ENCODE measurements around the gene ORAI3. TPM values are rescaled to one million over a fixed set of nuclear protein-coding genes. Genes with fewer than 3 reads are reported as not detected.
A peak's percentile ranks its signal among the peaks of the same experiment; 100 is the strongest.

Gene ORAI3
- total RNA-seq, 4 donors from 2014 or later = 10.3 to 15.6 (median 12.5) TPM

DNA sequence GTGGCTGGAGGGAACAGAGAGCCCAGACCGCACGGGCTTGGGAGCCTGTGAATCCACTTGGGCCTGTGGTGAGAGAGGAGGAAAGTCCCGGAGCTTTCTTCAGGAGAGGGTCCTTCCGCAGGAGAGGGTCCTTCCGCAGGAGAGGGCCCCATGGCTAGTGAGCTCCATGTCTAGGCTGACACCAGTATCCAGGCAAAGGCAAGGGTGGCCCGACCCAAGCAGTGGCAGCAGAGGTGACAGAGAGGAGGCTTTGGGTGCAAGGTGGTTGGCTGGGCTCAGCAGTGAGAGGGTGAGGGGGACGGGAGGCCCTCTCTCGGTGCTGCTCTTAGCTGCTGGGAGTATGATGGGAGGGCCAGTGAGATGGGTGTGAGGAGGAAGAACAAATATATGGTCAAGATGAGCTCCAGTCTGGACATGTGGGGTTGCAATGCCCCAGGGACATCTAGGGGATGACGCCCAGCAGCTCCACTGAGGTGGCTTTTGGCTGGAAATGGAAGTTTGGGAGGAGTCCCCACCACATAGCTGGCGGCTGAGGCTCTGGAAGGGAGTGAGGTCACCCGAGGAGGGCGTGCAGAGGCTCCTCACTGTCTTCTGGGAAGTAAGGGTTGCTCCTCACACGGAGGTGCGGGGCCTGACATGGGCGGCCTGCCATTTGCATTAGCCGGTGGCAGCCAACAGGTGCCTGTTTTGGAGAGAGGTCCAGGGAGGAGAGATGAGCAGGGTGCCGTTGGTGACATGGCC, 33.9 kb downstream of the ORAI3 start:
- Histone ChIP-seq H3K9me3 (no peaks in the 10 kb centered on the region), H3K4me1 (peaks cover 9 to 15% of the 10 kb centered on the region in 2 donors), H3K27me3 (no peaks in the 10 kb centered on the region), H3K4me3 (no peak overlapping the region), H3K27ac (no peak overlapping the region), H3K36me3 (peaks cover 0 to 46% of the 10 kb centered on the region in 2 donors)
- TF ChIP-seq, protein P1, sequence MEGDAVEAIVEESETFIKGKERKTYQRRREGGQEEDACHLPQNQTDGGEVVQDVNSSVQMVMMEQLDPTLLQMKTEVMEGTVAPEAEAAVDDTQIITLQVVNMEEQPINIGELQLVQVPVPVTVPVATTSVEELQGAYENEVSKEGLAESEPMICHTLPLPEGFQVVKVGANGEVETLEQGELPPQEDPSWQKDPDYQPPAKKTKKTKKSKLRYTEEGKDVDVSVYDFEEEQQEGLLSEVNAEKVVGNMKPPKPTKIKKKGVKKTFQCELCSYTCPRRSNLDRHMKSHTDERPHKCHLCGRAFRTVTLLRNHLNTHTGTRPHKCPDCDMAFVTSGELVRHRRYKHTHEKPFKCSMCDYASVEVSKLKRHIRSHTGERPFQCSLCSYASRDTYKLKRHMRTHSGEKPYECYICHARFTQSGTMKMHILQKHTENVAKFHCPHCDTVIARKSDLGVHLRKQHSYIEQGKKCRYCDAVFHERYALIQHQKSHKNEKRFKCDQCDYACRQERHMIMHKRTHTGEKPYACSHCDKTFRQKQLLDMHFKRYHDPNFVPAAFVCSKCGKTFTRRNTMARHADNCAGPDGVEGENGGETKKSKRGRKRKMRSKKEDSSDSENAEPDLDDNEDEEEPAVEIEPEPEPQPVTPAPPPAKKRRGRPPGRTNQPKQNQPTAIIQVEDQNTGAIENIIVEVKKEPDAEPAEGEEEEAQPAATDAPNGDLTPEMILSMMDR (IDR thresholded peaks at IDR 0.05 in 4 of 5, conservative IDR thresholded peaks at IDR 0.05 in 1 of 5) = no peak
- no peak for TF ChIP-seq POLR2A (IDR thresholded peaks at IDR 0.05)
- ATAC-seq = no peak
- in situ Hi-C loops (cut with MboI; ENCODE audit: low sequenced_read_pairs in 4 of 4) = loop anchor here in 3 of 4 donors (10.0 to 25.0 kb wide), 5 partner anchors 105 to 880 kb away; partner anchors contain the start of genes ZNF267 (in 3 of the 3), ZNF843 (in 2 of the 3), COX6A2 (in 1 of the 3) and PRSS36 (in 1 of the 3)
- peak in 1 of 2 donors; percentile 62 for DNase-seq
- intact Hi-C loops (cut with DNase I; ENCODE audit: low total_unique reads) = loop anchor here (10.0 kb wide), 1 partner anchor 732 kb away; a partner anchor contains a TSS

DNA sequence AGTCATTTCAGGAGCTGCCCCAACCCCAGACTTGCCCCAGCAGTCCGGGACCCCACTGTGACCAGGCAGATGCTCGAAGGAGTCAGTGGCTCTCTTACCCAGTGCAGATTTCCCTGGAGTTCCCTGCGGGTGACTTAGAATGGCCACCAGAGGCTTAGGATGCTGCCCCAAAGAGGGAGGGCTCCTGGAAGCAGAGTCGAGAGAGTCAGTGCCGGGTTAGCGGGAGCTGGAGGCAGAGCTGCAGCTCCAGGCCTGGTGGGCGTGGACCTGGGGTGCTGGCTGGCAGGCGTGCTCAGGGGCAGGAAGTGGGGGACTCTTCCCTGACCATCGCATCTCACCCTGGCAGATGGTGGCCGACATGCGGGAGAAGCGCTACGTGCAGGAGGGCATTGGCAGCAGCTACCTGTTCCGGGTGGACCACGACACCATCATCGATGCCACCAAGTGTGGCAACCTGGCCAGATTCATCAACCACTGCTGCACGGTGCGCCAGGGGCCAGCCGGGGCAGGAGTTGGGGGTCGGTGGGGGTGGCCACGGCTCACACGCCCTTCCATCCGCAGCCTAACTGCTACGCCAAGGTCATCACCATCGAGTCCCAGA, 34.5 kb downstream of the ORAI3 start:
- peaks cover 9 to 15% of the 10 kb centered on the region in 2 donors for H3K4me1 ChIP-seq
- DNase-seq = no peak
- peaks cover 0 to 44% of the 10 kb centered on the region in 2 donors for H3K36me3 ChIP-seq
- intact Hi-C loops (cut with DNase I; ENCODE audit: low total_unique reads) = loop anchor here (10.0 kb wide), 1 partner anchor 731 kb away; a partner anchor contains a TSS
- H3K27me3 ChIP-seq = no peaks in the 10 kb centered on the region
- H3K9me3 ChIP-seq = no peaks in the 10 kb centered on the region
- ATAC-seq = no peak
- H3K4me3 ChIP-seq = no peak overlapping the region
- in situ Hi-C loops (cut with MboI; ENCODE audit: low sequenced_read_pairs in 4 of 4) = loop anchor here in 3 of 4 donors (10.0 to 25.0 kb wide), 5 partner anchors 104 to 879 kb away; partner anchors contain the start of genes ZNF267 (in 3 of the 3), ZNF843 (in 2 of the 3), COX6A2 (in 1 of the 3) and PRSS36 (in 1 of the 3)
- H3K27ac ChIP-seq = no peak overlapping the region
- TF ChIP-seq POLR2A (IDR thresholded peaks at IDR 0.05) = no peak
- TF ChIP-seq, protein P1 (IDR thresholded peaks at IDR 0.05 in 4 of 5, conservative IDR thresholded peaks at IDR 0.05 in 1 of 5) = no peak

DNA sequence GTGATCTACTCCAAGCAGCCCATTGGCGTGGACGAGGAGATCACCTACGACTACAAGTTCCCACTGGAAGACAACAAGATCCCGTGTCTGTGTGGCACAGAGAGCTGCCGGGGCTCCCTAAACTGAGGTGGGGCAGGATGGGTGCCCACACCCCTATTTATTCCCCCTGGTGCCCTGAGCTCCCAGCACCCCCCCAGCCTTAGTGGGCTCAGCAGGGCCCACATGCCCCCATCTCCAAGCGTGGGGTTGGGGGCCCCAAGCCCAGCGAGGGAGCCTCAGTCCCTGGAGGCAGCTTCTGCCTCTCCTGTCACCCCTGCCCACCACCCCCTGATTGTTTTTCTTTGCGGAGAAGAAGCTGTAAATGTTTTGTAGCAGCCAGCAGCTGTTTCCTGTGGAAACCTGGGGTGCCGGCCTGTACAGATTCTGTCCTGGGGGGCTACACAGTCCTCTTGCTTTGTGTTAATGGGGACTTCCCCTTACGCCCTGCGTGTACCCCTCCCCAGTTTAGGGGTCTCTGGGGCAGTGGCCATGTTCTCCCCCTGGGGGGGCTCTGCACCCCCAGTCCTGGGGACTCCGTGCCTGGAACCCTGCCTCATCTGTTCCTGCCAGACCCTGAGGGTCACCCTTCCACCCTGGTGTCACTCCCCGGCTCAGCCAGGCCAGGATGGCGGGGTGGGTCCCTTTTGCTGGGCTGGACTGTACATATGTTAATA, 35.2 kb downstream of the ORAI3 start:
- no peaks in the 10 kb centered on the region for H3K27me3 ChIP-seq
- H3K4me3 ChIP-seq = no peak overlapping the region
- H3K36me3 ChIP-seq = peaks cover 0 to 42% of the 10 kb centered on the region in 2 donors
- H3K9me3 ChIP-seq = no peaks in the 10 kb centered on the region
- H3K4me1 ChIP-seq = peaks cover 9 to 15% of the 10 kb centered on the region in 2 donors
- intact Hi-C loops (cut with DNase I; ENCODE audit: low total_unique reads) (loop anchor here (1.0 to 10.0 kb wide), 5 partner anchors 111 to 885 kb away; partner anchors contain the start of genes VKORC1 and ZNF843), in situ Hi-C loops (cut with MboI; ENCODE audit: low sequenced_read_pairs in 4 of 4) (loop anchor here in 3 of 4 donors (10.0 to 25.0 kb wide), 5 partner anchors 103 to 878 kb away; partner anchors contain the start of genes ZNF267 (in 3 of the 3), ZNF843 (in 2 of the 3), COX6A2 (in 1 of the 3) and PRSS36 (in 1 of the 3))
- TF ChIP-seq, protein P1 (IDR thresholded peaks at IDR 0.05 in 4 of 5, conservative IDR thresholded peaks at IDR 0.05 in 1 of 5) = no peak
- no peak for TF ChIP-seq POLR2A (IDR thresholded peaks at IDR 0.05)
- no peak overlapping the region for H3K27ac ChIP-seq
- ATAC-seq (no peak), DNase-seq (no peak)

Measured in gastrocnemius medialis (tissue), 4 donors.